HG03354 (cell line): ENCODE data around the gene STK38.
A peak's percentile ranks its signal among the peaks of the same experiment; 100 is the strongest.

Source experiments
- ATAC-seq: cut with Tn5 transposase; IDR thresholded peaks from one replicate; pipeline ENCODE4 v1.9.1; 2021; ENCODE audit warnings: mild to moderate bottlenecking; ENCODE audit not compliant: unreplicated experiment, poor library complexity, severe bottlenecking

STK38 gene

DNA sequence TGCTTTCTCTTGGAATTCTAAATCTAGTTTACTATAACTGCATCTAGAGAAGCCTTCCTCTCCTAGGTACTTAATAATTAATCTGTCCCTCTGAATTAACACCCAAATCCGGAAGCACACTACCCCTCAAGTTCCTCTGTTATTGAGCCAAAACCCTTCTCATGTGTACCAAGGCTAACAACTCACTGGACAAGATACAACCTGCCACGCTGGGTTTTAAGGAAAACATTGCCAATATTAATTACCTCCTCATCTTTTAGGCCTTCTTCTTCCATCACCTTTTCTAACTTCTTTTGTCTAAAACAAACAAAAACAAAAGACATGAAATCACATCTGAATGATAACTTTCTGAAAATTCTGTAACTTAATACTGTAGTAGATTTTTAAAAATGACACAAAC is 21.9 kb downstream of the STK38 start:
- ATAC-seq = no peak

DNA sequence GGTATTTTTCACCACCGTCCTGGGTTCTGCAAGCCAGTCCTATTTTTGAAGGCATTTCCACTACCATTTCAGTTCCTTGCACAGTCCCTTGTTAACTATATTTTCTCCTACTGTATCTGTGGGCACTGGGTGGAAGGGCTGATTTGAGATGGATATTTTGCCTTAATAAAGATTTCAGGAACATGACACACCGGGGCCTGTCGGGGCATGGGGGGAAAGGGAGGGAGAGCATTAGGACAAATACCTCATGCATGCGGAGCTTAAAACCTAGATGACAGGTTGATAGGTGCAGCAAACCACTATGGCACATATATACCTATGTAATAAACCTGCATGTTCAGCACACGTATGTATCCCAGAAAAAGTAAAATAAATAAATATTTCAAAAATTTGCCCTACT is 22.4 kb downstream of the STK38 start:
- ATAC-seq = no peak

DNA sequence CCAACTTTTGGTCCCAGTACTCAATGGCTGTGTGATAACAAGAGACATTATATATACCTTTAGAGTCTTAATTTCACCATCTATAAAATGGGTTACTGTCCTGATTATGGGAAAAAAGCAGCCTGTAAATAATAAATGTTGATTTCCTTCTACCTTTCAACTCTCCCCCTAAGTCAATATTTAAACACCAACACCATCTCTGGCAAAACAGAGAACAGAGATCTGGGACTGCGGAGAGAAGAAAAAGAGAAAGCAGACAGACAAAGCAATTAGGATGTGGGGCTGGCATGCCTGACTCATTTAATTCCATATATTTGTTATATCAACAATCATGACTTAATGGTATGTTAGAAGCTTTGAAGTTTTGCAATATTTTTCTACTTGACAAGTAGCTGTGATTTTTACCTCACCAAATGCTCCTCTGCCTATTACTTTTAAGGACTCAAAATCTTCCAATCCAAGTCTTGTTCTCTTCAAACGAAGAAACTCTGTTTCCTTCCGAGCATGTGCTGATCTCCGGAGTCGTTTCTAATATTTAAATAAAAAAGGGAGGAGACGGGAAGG is 23.3 kb downstream of the STK38 start:
- ATAC-seq = no peak

GRCh38 chr6:36523451-36523850 is 23.8 kb downstream of the STK38 start:
- no peak for ATAC-seq

DNA sequence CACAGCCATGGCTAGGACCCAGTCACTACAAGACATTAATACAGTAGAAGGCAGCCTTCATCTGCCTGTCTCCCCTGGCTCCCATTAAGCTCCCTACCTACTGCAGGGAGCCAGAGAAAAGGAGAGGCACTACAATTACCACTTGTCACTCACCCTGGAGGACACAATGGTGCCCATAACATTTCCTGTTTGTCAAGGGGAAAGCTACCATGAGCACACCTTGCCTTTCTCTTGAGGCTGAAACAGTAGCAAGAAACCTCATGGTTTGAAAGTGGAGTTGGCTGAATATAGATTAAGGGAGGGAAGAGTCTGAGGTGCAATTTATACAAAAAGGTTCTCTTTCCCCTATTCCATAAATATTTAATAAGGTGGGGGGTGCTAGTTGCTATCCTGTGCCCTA is 27.9 kb downstream of the STK38 start:
- ATAC-seq = no peak

GRCh38 chr6:36517408-36517807 is 29.9 kb downstream of the STK38 start:
- no peak for ATAC-seq

DNA sequence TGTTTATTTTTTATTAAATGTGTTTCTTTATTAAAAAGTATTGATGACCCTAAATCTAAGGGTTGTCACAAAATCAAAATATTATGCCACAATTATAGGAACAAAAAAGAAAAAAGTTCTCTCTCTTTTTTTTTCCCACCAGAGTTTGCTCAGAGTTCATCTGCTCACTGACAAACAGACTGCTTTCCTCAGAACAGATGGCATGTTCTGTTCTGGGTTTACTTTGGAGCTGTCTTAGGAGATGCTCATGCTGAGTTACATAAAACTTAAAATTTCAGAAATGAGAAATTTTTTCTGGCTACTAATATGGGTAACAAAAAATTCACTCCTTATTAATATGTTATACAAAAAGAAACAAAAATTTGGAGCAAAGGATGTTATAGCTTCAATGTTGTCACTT is 30.3 kb downstream of the STK38 start:
- ATAC-seq = no peak

DNA sequence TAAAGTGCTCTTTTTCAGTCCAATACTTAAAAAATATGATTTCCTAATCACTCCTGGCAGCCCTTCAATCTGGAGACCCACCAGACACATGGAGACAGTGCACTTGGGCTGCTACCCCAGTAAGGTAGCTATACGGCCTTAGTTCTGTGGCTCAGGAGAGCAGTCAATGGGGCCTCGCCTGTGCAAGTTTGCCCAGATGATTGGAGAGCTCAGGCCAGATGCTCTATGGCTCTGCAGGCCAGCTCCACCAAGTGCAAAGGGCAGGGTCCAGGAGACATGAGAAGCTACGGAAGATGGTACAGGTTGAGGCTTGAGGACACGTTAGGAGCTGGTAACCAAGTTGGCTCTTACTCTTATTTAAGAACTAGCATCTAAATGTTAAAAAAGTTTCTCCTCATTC is 30.7 kb downstream of the STK38 start:
- no peak for ATAC-seq

DNA sequence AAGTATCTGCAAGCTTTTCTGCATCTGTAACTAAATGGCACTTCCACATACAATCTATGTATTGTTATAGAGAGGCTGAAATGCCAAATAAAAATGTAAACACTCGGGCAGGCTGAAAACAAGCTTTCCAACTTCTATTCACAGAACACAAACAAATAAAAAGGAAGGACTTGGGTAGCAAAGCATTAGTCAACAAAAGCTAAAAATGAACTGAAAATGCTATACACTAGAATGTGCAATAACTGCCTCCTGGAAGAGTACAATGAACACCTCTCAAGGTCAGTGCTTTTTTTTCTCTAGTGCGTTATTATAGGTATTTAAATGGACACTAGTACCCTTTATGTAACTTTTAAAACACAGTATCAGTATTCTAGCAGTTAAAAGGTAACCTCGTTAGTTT is 31.4 kb downstream of the STK38 start:
- ATAC-seq = no peak

GRCh38 chr6:36514554-36515456 is 32.5 kb downstream of the STK38 start:
- ATAC-seq = peak; percentile 71

DNA sequence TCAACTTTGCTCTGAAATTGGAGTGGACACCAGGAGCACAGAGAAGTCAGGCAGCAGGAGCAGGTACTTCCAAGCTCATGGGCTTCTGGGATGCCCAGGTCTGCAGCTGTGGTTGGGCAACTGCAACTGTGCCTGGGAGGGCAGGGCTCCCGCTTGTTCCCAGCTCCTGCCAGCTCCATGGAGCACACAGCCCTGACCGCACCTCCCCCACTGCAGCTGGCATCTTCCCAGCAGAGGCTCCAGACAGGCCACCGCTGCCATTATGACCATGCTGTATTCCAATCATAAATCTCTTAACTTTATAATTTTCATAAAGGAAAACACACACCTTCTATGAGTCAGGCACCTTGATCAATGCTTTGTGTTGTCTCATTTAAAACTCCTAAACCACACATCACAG is 36.9 kb downstream of the STK38 start:
- no peak for ATAC-seq

GRCh38 chr6:36508532-36508931 is 38.7 kb downstream of the STK38 start:
- no peak for ATAC-seq

GRCh38 chr6:36506611-36507010 is 40.7 kb downstream of the STK38 start:
- no peak for ATAC-seq

DNA sequence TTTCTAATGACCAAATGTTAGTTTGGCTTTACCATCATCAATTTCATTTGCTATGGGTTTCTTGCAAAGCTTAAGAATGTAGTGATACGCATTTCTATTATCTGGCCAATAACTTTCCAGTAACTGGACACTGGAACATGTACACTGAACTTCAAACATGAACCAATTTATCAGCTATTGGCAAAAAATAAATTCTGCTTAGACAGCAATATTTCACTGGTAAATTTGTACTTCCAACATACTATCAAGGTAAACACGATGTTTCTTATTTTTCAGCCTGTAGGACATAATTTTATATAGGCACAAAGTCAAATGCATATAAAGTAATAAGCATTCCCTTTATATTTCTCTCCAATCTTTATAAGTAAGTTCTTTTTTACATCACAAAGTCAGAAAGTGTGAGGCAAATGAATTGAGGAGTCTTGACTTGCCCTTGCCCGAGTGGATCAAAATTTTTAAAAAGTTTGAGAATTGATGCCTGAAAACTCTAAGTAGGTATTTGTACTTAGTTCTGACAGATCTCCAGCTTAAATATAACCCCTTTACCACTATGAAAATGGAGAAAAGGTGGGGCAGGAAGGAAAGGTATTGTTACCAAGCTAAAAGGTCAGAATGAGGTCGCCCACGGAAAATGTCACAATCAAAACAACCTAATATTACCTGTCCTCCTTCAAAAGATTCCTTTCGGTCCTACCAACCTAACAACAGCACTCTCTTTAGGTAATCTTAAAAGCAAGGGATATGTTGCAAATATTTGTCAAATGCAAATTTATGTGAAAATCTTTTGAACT is 41.3 kb downstream of the STK38 start:
- ATAC-seq = no peak

- ATAC-seq = no peak
Measured at GRCh38 chr6:36504982-36505381, 42.3 kb downstream of the STK38 start.

GRCh38 chr6:36504181-36504580 is 43.1 kb downstream of the STK38 start:
- no peak for ATAC-seq

GRCh38 chr6:36501686-36502085 is 45.6 kb downstream of the STK38 start:
- ATAC-seq = no peak

DNA sequence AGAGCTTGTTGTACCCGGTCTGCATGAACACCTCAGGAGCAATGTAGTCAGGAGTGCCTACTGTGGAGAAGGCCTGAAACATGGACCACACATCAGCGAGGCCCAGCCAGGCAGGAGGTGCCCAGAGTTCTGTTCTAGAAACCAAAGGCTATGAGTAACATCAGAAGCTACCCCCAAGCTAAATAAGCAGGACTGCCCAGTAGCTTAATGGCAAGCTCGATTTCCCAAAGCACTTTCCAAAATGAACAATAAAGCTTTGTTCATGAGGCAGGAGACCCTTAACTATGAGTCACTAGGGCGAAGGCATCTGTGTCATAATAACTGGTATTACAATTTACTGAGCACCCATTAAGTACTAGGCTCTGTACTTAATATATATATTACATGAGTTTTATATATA is 47.4 kb downstream of the STK38 start:
- no peak for ATAC-seq

DNA sequence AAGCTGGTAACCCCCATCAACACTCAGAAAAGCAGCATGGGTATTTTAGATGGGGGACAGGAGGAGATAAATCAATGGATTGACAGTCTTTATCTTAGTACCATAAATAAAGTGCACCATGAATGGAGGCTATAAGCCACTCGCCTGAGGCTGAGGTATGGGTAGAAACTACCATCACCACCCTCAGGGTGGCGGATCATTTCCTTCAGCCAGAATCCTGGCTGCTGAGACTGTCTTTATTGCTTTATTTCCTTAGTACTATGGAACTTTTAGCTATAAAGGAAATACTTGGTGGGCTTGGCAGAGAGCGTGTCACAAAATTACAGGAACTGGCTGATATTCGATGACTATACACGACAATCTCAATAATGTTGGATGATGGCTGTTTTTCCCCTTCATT is 52.2 kb downstream of the STK38 start:
- no peak for ATAC-seq

GRCh38 chr6:36493859-36494258 is 53.4 kb downstream of the STK38 start:
- no peak for ATAC-seq

DNA sequence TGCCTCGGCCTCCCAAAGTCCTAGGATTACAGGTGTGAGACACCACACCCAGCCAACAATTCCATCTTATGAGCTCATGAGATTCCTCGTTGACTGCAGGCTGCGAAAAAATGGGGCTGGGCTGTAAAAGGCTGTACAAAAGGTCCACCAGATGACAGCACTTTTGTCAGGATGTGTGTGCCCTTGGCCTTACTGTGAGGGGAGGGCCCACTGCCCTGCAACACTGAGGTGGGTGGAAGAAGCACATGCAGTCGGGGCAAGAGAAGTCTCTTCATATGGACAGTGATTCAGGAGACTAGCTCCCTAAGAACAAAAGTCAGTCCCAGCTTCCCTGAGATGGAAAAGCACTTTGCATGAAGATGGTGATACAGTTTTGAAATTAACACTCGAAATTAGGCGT is 54.0 kb downstream of the STK38 start:
- ATAC-seq = no peak
